WI38 (cell line): ENCODE measurements around the gene MTARC2.
"Not testable (repeated sequence)": the region's sequence is repeated elsewhere in the genome, so short reads cannot be mapped to it uniquely, and the experiment has no call there.

Experiments
- H3K4me3 ChIP-seq: 2 replicates; pipeline ENCODE4 v1.5.1; 2011; ENCODE audit warnings: low read depth, mild to moderate bottlenecking, control low read depth, low read length
- TF ChIP-seq, protein P1 (sequence below): IDR thresholded peaks from 2 replicates; pipeline ENCODE4 v1.5.1; 2012; ENCODE audit warnings: low read depth, mild to moderate bottlenecking, control low read depth, low read length

The MTARC2 gene

DNA sequence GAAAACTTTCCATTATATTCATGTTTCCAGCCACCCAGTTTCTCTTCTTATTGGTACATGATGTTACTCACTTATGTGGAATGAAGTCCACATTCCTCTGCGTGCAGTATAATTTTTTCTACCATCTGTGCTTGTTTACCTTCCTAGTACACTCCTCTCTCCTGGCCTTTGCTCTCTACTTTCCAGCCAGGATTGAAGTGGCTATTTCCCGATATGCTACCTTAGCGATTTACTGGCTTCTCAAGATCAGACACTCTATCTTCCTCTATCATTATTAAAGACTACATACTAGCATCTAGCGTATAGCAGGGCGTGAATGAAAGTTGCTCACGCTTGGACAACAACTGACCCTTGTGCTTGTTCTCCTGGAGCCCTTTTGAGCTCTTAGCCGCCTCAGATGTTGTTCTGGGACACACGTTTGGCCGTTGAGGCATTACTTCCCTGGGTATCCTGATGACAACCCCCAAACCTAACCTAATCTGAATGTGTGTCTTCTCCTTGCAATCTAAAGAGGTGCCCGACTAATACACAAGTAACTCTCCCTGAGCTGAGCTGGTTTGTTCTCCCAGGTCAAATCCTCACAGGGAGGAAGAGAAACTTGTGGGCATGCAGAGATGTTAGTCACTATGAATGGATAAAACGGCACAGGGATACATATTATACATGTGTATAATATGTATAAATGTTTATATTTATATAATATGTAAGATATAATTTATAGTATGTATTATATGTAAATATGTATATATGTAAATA, 13.4 kb upstream of the MTARC2 start:
- no peak overlapping the region for H3K4me3 ChIP-seq
- TF ChIP-seq, protein P1, sequence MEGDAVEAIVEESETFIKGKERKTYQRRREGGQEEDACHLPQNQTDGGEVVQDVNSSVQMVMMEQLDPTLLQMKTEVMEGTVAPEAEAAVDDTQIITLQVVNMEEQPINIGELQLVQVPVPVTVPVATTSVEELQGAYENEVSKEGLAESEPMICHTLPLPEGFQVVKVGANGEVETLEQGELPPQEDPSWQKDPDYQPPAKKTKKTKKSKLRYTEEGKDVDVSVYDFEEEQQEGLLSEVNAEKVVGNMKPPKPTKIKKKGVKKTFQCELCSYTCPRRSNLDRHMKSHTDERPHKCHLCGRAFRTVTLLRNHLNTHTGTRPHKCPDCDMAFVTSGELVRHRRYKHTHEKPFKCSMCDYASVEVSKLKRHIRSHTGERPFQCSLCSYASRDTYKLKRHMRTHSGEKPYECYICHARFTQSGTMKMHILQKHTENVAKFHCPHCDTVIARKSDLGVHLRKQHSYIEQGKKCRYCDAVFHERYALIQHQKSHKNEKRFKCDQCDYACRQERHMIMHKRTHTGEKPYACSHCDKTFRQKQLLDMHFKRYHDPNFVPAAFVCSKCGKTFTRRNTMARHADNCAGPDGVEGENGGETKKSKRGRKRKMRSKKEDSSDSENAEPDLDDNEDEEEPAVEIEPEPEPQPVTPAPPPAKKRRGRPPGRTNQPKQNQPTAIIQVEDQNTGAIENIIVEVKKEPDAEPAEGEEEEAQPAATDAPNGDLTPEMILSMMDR, result no peak

- not testable (repeated sequence) for H3K4me3 ChIP-seq
Observed at GRCh38 chr1:220736283-220736682, 11.8 kb upstream of the MTARC2 start.

DNA sequence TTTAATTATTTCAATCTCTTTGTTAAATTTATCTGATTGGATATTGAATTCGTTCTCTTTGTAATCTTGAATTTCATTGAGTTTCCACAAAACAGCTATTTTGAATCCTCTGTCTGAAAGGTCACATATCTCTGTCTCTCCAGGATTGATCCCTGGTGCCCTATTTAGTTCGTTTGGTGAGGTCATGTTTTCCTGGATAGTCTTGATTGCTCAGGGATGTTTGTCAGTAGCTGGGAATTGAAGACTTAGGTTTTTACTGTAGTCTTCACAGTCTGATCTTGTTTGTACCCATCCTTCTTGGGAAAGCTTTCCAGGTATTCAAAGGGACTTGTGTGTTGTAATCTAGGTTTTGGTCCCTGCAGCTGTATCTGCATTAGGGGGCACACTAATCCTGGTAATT, 6.8 kb upstream of the MTARC2 start:
- TF ChIP-seq, protein P1, result no peak
- no peak overlapping the region for H3K4me3 ChIP-seq

- TF ChIP-seq, protein P1, result no peak
- H3K4me3 ChIP-seq, result no peak overlapping the region
Observed at GRCh38 chr1:220741825-220742224, 6.3 kb upstream of the MTARC2 start.

- no peak overlapping the region for H3K4me3 ChIP-seq
- TF ChIP-seq, protein P1, result no peak
Observed at GRCh38 chr1:220742520-220742919, 5.6 kb upstream of the MTARC2 start.

GRCh38 chr1:220746851-220747250, 1.3 kb upstream of the MTARC2 start:
- TF ChIP-seq, protein P1, result no peak
- no peak overlapping the region for H3K4me3 ChIP-seq

GRCh38 chr1:220747437-220748088, 559 bp upstream of the MTARC2 start:
- TF ChIP-seq, protein P1, result no peak
- H3K4me3 ChIP-seq, result peak overlapping the region; percentile 63
